CD4-positive, alpha-beta T cell treated with Interleukin-6 for 4 hours (primary cell): ENCODE measurements around the gene SIN3A.

Experiments
- DNase-seq: peaks from one replicate; pipeline ENCODE4 v3.0.0-alpha.2; 2020; ENCODE audit warnings: mixed read lengths

SIN3A gene

DNA sequence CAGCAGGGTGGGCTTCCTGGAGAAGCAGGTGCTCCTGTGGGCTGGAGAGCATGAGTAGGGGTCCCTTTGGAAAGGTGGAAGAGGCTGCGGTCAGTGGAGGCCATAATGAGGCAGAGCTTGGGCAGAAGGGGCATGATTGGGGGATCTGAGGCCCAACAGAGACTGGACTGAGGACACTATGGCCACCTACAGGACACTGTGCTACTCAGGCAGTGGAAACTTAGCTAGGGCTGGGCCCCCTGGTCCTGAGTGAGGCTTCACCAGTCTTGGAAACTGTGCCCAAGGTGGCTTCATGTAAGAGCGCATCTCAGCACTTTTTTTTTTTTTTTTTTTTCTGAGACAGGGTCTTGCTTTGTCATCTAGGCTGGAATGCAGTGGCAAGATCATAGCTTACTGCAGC, 121.9 kb downstream of the SIN3A start:
- no peak for DNase-seq

DNA sequence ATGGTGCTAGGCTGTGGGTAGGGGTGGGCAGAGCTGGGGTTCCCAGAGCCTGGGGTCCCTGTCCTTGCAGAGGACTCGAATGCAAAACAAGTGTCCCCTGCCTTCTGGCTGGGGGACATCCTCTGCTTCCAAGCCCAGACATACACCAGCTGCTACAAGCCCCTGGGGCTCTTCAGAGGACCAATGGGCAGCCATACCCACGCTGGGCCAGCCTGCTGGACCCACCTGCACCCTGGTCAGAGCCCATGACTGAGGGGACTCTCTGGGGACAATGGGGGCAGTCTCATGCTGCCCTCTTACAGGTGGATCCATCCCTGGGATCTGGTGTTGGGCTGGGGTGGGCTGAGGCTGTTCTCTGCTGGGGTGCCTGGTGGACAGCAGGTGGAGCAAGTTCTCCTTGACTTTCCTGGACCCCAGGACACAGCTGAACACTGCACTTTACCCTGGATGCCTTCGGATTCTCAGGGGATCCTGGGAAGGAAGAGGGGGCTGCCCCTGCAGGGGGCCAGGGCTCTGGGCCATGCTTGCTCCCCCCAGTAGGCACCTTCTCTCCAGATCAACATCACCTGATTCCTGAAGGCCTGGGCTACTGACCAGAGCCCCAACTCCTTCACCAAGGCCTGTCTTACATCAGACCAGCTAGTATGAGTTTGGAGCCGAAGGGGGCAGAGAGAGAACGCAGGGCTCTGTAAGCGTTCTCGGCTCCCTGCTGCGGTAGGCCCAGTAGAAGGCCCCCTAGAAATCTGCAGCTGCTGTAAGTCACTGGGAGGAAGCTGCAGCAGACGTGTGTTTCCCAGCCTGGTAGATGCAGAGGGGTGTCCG, 122.8 kb downstream of the SIN3A start:
- DNase-seq: no peak

DNA sequence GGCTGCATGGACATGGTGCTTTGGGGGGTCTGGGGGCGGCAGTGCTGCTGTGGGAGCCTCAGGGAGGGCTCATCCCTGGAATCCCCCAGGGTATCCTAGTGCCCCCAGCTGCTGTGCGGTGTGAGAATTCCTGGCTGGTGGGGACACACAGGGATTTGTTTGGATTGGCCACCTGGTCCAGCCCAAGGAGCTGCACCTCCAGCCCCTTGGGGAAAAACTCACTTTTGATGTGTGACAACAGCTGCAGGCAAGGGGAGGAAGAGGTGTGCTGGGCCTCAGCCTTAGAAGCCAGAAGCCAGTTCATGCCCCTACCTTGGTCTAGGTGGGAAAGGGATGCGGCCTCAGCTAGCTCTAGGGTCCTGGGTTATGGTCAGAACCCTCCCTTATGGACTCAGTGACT, 124.0 kb downstream of the SIN3A start:
- DNase-seq: no peak

DNA sequence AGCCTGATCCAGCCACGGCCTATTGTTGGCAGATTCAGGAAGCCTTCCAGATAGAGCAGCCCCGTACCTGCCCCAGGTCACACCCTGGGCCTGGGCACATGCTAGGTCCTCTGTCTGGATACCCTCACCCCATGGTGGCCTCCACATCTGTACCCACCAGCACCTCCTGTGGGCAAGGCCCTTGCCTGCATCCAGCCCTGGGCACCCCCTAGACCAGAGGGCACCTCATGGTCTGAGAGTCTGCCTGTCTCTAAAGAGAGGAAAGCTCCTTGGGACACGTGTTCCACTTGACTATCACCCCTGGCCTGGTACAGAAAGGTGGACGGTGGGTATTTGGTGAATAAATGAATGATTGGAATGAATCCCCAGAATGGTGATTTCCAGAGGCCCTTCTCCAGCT, 124.5 kb downstream of the SIN3A start:
- no peak for DNase-seq

DNA sequence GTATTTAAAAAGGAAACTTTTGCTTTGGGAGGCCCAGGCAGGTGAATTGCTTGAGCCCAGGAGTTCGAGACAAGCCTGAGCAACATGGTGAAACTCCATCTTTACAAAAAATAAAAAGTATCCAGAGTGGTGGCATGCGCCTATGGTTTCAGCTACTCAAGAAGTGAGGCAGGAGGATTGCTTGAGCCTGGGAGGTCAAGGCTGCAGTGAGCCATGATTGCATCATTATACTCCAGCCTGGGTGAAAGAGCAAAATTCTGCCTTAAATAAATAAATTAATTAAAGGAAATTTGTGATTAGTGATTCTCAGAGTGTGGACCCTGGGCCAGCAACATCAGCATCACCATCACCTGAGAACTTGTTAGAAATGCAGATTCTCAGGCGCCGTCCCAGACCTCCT, 125.6 kb downstream of the SIN3A start:
- no peak for DNase-seq

DNA sequence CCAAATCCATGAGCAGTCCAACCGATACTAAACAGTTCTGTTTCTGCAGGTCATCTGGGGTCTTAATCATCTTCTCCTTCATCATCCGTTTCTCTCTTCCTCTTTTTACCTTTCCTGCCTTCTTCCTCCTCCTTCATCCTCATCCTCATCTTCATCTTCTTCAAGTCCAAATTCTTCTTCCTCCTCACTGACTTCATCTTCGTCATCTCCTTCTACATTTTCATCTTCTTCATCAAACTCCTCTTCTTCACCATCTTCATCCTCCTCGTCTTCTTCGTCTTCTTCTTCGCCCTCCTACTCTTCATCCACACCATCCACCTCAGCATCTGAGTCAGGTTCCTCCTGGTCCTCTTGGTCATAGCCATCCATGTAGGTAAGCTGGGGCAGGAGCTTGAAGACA, 129.8 kb downstream of the SIN3A start:
- DNase-seq: no peak
